GM18867 (cell line): ENCODE results near the gene FAM193A.
"Not testable (repeated sequence)": the region's sequence is repeated elsewhere in the genome, so short reads cannot be mapped to it uniquely, and the experiment has no call there.

ENCODE experiments used
- ATAC-seq: cut with Tn5 transposase; IDR thresholded peaks from one replicate; pipeline ENCODE4 v1.9.1; 2021; ENCODE audit warnings: mild to moderate bottlenecking, moderate library complexity; ENCODE audit not compliant: unreplicated experiment

Gene FAM193A

GRCh38 chr4:2767046-2767704 is 230.7 kb downstream of the FAM193A start:
- no peak for ATAC-seq

GRCh38 chr4:2767705-2768074 is 231.2 kb downstream of the FAM193A start:
- no peak for ATAC-seq

GRCh38 chr4:2768124-2768523 is 231.7 kb downstream of the FAM193A start:
- ATAC-seq = no peak

- no peak for ATAC-seq
These were observed 232.5 kb downstream of the FAM193A start for GRCh38 chr4:2768921-2769336.

GRCh38 chr4:2771264-2771663 is 234.8 kb downstream of the FAM193A start:
- no peak for ATAC-seq

- ATAC-seq = not testable (repeated sequence)
These were observed 244.2 kb downstream of the FAM193A start for GRCh38 chr4:2780643-2781042.

- no peak for ATAC-seq
These were observed 245.5 kb downstream of the FAM193A start for GRCh38 chr4:2781911-2782310.
